Activated naive CD4-positive, alpha-beta T cell treated with anti-CD3 and anti-CD28 coated beads, Interleukin-2, amount 50 U/mL, for 24 hours (primary cell): Measurements from ENCODE around the gene EMP2.
"Not testable (repeated sequence)": the region's sequence is repeated elsewhere in the genome, so short reads cannot be mapped to it uniquely, and the experiment has no call there.

Experiments used
- H3K27ac Mint-ChIP-seq: one replicate; pipeline ENCODE4 v1.8.0; 2021; ENCODE audit warnings: mild to moderate bottlenecking, mixed read lengths
- H3K27me3 Mint-ChIP-seq: one replicate; pipeline ENCODE4 v1.8.0; 2021; ENCODE audit warnings: mixed read lengths
- H3K36me3 Mint-ChIP-seq: one replicate; pipeline ENCODE4 v1.8.0; 2021; ENCODE audit warnings: mixed read lengths
- H3K4me1 Mint-ChIP-seq: one replicate; pipeline ENCODE4 v1.8.0; 2021; ENCODE audit warnings: mixed read lengths
- H3K4me3 Mint-ChIP-seq: one replicate; pipeline ENCODE4 v1.8.0; 2021; ENCODE audit warnings: mild to moderate bottlenecking, mixed read lengths
- H3K9me3 Mint-ChIP-seq: one replicate; pipeline ENCODE4 v1.8.0; 2021; ENCODE audit warnings: mixed read lengths

Gene EMP2

DNA sequence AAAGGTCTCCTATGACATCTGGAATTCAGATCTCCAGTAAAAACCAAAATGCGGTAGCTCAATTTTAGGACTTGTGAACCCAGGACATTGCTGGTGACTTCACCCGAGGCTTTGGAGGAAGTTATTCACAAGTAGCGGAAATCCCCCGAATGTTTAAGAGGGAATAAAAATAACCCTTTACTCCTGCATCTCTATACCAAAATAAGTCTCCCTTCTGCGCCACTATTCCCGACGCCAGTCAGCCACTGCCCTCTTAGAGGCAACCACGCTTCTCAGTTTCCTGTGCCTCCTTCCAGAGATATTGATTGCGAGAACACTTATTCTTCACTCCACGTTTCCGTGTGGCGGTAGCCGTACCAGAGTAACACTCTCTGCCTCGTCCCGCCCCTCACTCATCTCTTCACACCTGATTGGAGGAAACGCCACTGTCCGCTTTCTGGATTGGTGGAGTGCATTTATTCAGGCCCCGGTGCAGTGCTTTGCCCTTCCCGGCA, 27.4 kb downstream of the EMP2 start:
- Mint-ChIP-seq H3K4me1 (peaks cover 13% of the 10 kb centered on the region), H3K9me3 (peaks cover 5% of the 10 kb centered on the region), H3K27ac (peak overlapping the region; percentile 93), H3K4me3 (peak overlapping the region; percentile 93), H3K36me3 (no peaks in the 10 kb centered on the region), H3K27me3 (peaks cover 4% of the 10 kb centered on the region)

DNA sequence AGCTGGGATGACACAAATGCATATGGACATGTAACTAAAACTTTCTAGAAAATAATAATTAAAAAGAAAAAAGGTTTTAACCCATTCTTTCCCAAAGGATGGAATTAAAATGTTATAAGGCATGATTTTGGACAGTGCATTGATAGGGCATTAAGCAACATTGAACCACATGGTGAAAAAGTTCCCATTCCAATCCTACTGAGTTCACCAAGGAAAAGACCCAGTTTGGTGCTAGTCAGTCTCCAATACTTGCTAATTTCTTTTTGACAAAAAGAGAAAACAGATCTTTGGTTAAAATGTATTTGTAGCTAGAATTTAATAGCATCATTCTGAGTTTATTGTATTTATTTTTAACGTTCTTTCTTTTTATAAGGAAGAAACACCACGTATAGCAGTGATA, 28.1 kb downstream of the EMP2 start:
- H3K27ac Mint-ChIP-seq = no peak overlapping the region
- H3K4me3 Mint-ChIP-seq = no peak overlapping the region
- H3K9me3 Mint-ChIP-seq = peaks cover 5% of the 10 kb centered on the region
- H3K36me3 Mint-ChIP-seq = no peaks in the 10 kb centered on the region
- H3K4me1 Mint-ChIP-seq = peaks cover 13% of the 10 kb centered on the region
- peaks cover 4% of the 10 kb centered on the region for H3K27me3 Mint-ChIP-seq

DNA sequence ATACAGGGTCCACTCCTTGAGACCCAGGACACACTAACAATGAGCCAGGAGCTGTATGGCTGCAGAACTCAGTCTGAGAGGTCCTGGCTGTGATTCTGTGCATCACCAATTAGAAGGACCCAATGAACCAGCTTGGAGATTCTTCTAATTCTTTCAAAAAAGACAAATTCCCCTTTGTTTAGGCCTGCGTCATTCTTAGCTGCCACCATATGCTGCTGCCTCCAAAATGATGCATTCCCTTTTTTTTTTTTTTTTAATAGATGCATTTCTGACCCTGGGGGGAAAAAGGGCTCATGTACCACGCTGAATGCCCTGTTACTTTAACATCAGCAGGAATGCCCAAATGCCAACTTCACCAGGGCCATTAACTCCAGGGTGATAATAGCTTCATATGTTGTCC, 28.5 kb downstream of the EMP2 start:
- H3K9me3 Mint-ChIP-seq = peaks cover 5% of the 10 kb centered on the region
- peaks cover 13% of the 10 kb centered on the region for H3K4me1 Mint-ChIP-seq
- H3K36me3 Mint-ChIP-seq = no peaks in the 10 kb centered on the region
- no peak overlapping the region for H3K27ac Mint-ChIP-seq
- H3K4me3 Mint-ChIP-seq = no peak overlapping the region
- peaks cover 4% of the 10 kb centered on the region for H3K27me3 Mint-ChIP-seq

DNA sequence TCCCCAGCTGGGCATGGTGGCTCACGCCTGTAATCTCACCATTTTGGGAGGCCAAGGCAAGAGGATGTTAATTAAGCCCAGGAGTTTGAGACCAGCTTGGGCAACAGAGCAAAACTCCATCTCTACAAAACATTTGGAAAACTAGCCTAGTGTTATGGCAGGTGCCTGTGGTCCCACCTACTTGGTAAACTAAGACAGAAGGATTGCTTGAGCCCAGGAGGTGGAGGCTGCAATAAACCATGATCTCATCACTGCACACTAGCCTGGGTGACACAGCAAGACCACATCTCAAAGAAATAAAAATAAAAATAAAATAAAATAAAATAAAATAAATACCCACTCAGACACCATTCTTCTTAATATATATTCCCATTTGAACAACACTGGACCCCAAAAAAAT, 32.0 kb downstream of the EMP2 start:
- Mint-ChIP-seq H3K9me3 (peaks cover 5% of the 10 kb centered on the region), H3K27me3 (peaks cover 1% of the 10 kb centered on the region), H3K4me3 (no peak overlapping the region), H3K4me1 (peaks cover 9% of the 10 kb centered on the region), H3K27ac (no peak overlapping the region), H3K36me3 (no peaks in the 10 kb centered on the region)

- H3K9me3 Mint-ChIP-seq = peaks cover 5% of the 10 kb centered on the region
Measured at GRCh38 chr16:10547708-10548107, 32.7 kb downstream of the EMP2 start.

DNA sequence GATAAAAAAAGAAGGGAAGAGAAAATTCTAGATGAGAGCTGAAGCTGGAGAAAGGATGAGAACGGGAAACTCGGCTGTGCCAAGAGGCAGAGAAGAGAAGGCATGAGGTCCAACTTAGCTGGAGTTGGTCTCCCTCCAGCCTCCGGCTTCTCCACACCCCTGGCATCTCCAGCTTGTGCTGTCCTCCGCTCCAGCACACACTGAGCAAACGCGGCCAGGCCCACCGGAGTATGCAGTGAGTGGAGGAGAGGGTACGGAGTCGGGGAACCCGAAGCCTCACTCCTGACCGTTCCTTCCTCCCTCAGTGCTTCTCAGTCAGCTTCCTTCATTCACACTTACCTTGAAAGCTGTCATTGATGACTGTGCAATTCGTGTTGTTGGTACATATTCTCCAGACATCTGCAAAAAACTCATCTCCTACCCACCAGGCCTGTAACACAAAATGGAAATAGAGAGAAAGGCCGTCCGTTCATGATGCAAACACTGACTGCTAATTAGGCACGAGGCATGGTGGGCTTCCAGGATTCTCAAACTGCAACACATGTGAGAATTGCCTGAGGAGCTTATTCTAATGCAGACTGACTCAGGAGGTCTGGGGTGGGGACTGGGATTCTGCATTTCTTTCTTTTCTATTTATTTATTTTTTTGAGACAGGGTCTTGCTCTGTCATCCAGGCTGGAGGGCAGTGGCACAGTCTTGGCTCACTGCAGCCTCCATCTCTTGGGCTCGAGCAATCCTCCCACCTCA, 37.0 kb downstream of the EMP2 start:
- Mint-ChIP-seq H3K27me3 (no peaks in the 10 kb centered on the region), H3K4me3 (no peak overlapping the region), H3K9me3 (no peaks in the 10 kb centered on the region), H3K4me1 (no peaks in the 10 kb centered on the region), H3K27ac (no peak overlapping the region), H3K36me3 (no peaks in the 10 kb centered on the region)

More at GRCh38 chr16:10547708-10548107, 32.7 kb downstream of the EMP2 start:
- peaks cover 1% of the 10 kb centered on the region for H3K27me3 Mint-ChIP-seq
- H3K36me3 Mint-ChIP-seq = no peaks in the 10 kb centered on the region
- H3K4me1 Mint-ChIP-seq = peaks cover 2% of the 10 kb centered on the region
- no peak overlapping the region for H3K27ac Mint-ChIP-seq
- H3K4me3 Mint-ChIP-seq = no peak overlapping the region

GRCh38 chr16:10541366-10541765, 39.0 kb downstream of the EMP2 start:
- Mint-ChIP-seq H3K4me3 (no peak overlapping the region), H3K4me1 (no peaks in the 10 kb centered on the region), H3K9me3 (no peaks in the 10 kb centered on the region), H3K27me3 (no peaks in the 10 kb centered on the region), H3K36me3 (no peaks in the 10 kb centered on the region), H3K27ac (no peak overlapping the region)

GRCh38 chr16:10539793-10540192, 40.6 kb downstream of the EMP2 start:
- H3K36me3 Mint-ChIP-seq = no peaks in the 10 kb centered on the region
- no peaks in the 10 kb centered on the region for H3K27me3 Mint-ChIP-seq
- no peaks in the 10 kb centered on the region for H3K9me3 Mint-ChIP-seq
- H3K4me1 Mint-ChIP-seq = no peaks in the 10 kb centered on the region
- no peak overlapping the region for H3K27ac Mint-ChIP-seq
- H3K4me3 Mint-ChIP-seq = no peak overlapping the region

- Mint-ChIP-seq H3K27ac (no peak overlapping the region), H3K4me3 (no peak overlapping the region), H3K36me3 (no peaks in the 10 kb centered on the region), H3K27me3 (no peaks in the 10 kb centered on the region), H3K9me3 (no peaks in the 10 kb centered on the region), H3K4me1 (no peaks in the 10 kb centered on the region)
Measured at GRCh38 chr16:10539236-10539635, 41.2 kb downstream of the EMP2 start.

GRCh38 chr16:10538583-10538982, 41.8 kb downstream of the EMP2 start:
- no peak overlapping the region for H3K27ac Mint-ChIP-seq
- no peaks in the 10 kb centered on the region for H3K27me3 Mint-ChIP-seq
- H3K4me3 Mint-ChIP-seq = no peak overlapping the region
- H3K4me1 Mint-ChIP-seq = no peaks in the 10 kb centered on the region
- no peaks in the 10 kb centered on the region for H3K36me3 Mint-ChIP-seq
- no peaks in the 10 kb centered on the region for H3K9me3 Mint-ChIP-seq

GRCh38 chr16:10537946-10538345, 42.5 kb downstream of the EMP2 start:
- H3K4me3 Mint-ChIP-seq = no peak overlapping the region
- no peaks in the 10 kb centered on the region for H3K27me3 Mint-ChIP-seq
- H3K9me3 Mint-ChIP-seq = no peaks in the 10 kb centered on the region
- H3K4me1 Mint-ChIP-seq = no peaks in the 10 kb centered on the region
- H3K36me3 Mint-ChIP-seq = no peaks in the 10 kb centered on the region
- H3K27ac Mint-ChIP-seq = no peak overlapping the region

DNA sequence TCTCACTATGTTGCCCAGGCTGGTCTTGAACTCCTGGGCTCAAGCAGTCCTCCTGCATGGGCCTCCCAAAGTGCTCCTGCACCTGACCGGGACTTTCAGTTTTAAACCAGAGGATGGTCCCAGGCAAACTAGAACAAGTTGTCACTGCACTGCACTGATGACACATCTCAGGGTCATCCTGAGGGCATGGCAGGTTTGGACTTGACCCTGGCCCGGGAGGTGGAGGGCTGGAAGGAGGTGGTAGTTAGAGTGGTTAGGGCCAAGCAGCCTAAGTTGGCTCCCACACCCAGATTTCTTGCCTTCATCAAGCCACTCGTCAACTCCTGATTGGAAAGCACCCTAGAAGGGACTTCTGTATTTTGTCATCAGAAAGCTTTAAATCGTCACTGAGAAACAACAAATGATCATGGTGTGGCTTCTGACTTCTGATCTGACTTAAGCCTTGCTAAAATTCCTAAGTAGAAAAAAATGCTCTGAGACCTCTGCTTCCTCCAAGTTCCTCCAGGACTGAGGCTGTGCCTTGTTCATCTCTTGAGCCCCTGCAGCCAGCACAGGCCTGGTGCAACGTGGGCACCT, 43.5 kb downstream of the EMP2 start:
- Mint-ChIP-seq H3K36me3 (no peaks in the 10 kb centered on the region), H3K4me1 (no peaks in the 10 kb centered on the region), H3K4me3 (no peak overlapping the region), H3K27ac (no peak overlapping the region), H3K9me3 (no peaks in the 10 kb centered on the region), H3K27me3 (no peaks in the 10 kb centered on the region)

GRCh38 chr16:10536328-10536727, 44.1 kb downstream of the EMP2 start:
- not testable (repeated sequence) for H3K4me1 Mint-ChIP-seq, H3K9me3 Mint-ChIP-seq, H3K4me3 Mint-ChIP-seq, H3K27me3 Mint-ChIP-seq, H3K27ac Mint-ChIP-seq, H3K36me3 Mint-ChIP-seq

GRCh38 chr16:10535461-10535860, 44.9 kb downstream of the EMP2 start:
- Mint-ChIP-seq H3K27ac (no peak overlapping the region), H3K4me1 (no peaks in the 10 kb centered on the region), H3K9me3 (no peaks in the 10 kb centered on the region), H3K27me3 (no peaks in the 10 kb centered on the region), H3K36me3 (no peaks in the 10 kb centered on the region), H3K4me3 (no peak overlapping the region)

- H3K27ac Mint-ChIP-seq = no peak overlapping the region
- H3K36me3 Mint-ChIP-seq = no peaks in the 10 kb centered on the region
- no peaks in the 10 kb centered on the region for H3K9me3 Mint-ChIP-seq
Measured at GRCh38 chr16:10534748-10535147, 45.6 kb downstream of the EMP2 start.

GRCh38 chr16:10533612-10534011, 46.8 kb downstream of the EMP2 start:
- not testable (repeated sequence) for H3K9me3 Mint-ChIP-seq, H3K36me3 Mint-ChIP-seq, H3K27me3 Mint-ChIP-seq

More at GRCh38 chr16:10534748-10535147, 45.6 kb downstream of the EMP2 start:
- Mint-ChIP-seq H3K4me3 (no peak overlapping the region), H3K4me1 (no peaks in the 10 kb centered on the region), H3K27me3 (no peaks in the 10 kb centered on the region)

More at GRCh38 chr16:10533612-10534011, 46.8 kb downstream of the EMP2 start:
- not testable (repeated sequence) for H3K4me1 Mint-ChIP-seq, H3K27ac Mint-ChIP-seq, H3K4me3 Mint-ChIP-seq
